Brain pericyte (primary cell): ENCODE data around the gene AKT2.
"Not testable (repeated sequence)": the region's sequence is repeated elsewhere in the genome, so short reads cannot be mapped to it uniquely, and the experiment has no call there.

Experiments used
- DNase-seq: peaks from one replicate; pipeline ENCODE4 v3.0.0-alpha.2; 2012; ENCODE audit warnings: low read depth, low spot score

Gene AKT2

GRCh38 chr19:40219721-40220276 is 65.3 kb downstream of the AKT2 start:
- DNase-seq = no peak

- DNase-seq = not testable (repeated sequence)
Measured at GRCh38 chr19:40219029-40219428, 66.1 kb downstream of the AKT2 start.

GRCh38 chr19:40217934-40218890 is 66.9 kb downstream of the AKT2 start, which contains the start of gene TTC9B:
Gene TTC9B, minus strand, starts transcription at chr19:40218384. Its CDS starts 3 bp downstream, at chr19:40218381.
- DNase-seq = no peak

GRCh38 chr19:40217027-40217810 is 67.9 kb downstream of the AKT2 start:
- no peak for DNase-seq

- DNase-seq = no peak
Measured at GRCh38 chr19:40216777-40217026, 68.4 kb downstream of the AKT2 start.

- no peak for DNase-seq
Measured at GRCh38 chr19:40216013-40216776, 69.0 kb downstream of the AKT2 start.

GRCh38 chr19:40214936-40215335 is 70.2 kb downstream of the AKT2 start:
- DNase-seq = no peak

GRCh38 chr19:40213882-40214570 is 71.1 kb downstream of the AKT2 start:
- no peak for DNase-seq

GRCh38 chr19:40213251-40213829 is 71.8 kb downstream of the AKT2 start:
- no peak for DNase-seq

GRCh38 chr19:40210889-40211288 is 74.3 kb downstream of the AKT2 start:
- no peak for DNase-seq

GRCh38 chr19:40208602-40209001 is 76.5 kb downstream of the AKT2 start:
- DNase-seq = no peak

- DNase-seq = no peak
Measured at GRCh38 chr19:40205760-40206159, 79.4 kb downstream of the AKT2 start.

GRCh38 chr19:40204381-40204780 is 80.8 kb downstream of the AKT2 start:
- DNase-seq = no peak

- DNase-seq = no peak
Measured at GRCh38 chr19:40200341-40201099, 84.6 kb downstream of the AKT2 start.

GRCh38 chr19:40198272-40198990 is 86.7 kb downstream of the AKT2 start:
- no peak for DNase-seq

- DNase-seq = no peak
Measured at GRCh38 chr19:40193587-40193849, 91.6 kb downstream of the AKT2 start.

GRCh38 chr19:40192758-40193586 is 92.2 kb downstream of the AKT2 start:
- DNase-seq = no peak

- no peak for DNase-seq
Measured at GRCh38 chr19:40191836-40192646, 93.1 kb downstream of the AKT2 start.
